Central memory CD8-positive, alpha-beta T cell (primary cell): ENCODE results near the gene OR52N2.

ENCODE experiments used
- ATAC-seq: fragments of 150-1000 bp; cut with Tn5 transposase; replicated peaks from 2 replicates; pipeline ENCODE4 v1.10.0; 2022; ENCODE audit warnings: mild to moderate bottlenecking, moderate FRiP score, moderate number of reproducible peaks; ENCODE audit not compliant: poor library complexity, severe bottlenecking; ENCODE audit errors: extremely low read depth
- DNase-seq, 2 donors: peaks; one replicate each; pipeline ENCODE4 v3.0.0; 2021; ENCODE audit warnings: low spot score in 2 of 2
- H3K27ac Mint-ChIP-seq: one replicate; pipeline ENCODE4 v1.8.0; 2022; ENCODE audit warnings: low read depth, mild to moderate bottlenecking, moderate library complexity, mixed read lengths
- H3K27me3 Mint-ChIP-seq: one replicate; pipeline ENCODE4 v1.8.0; 2022; ENCODE audit warnings: mixed read lengths
- H3K36me3 Mint-ChIP-seq: one replicate; pipeline ENCODE4 v1.8.0; 2022; ENCODE audit warnings: mild to moderate bottlenecking, moderate library complexity, mixed read lengths; ENCODE audit not compliant: insufficient read depth
- H3K4me1 Mint-ChIP-seq: one replicate; pipeline ENCODE4 v1.8.0; 2022; ENCODE audit warnings: mixed read lengths
- H3K4me3 Mint-ChIP-seq: one replicate; pipeline ENCODE4 v1.8.0; 2022; ENCODE audit warnings: mild to moderate bottlenecking, moderate library complexity, mixed read lengths
- H3K9me3 Mint-ChIP-seq: one replicate; pipeline ENCODE4 v1.8.0; 2022; ENCODE audit warnings: mixed read lengths

The OR52N2 gene

GRCh38 chr11:5833446-5833845 lies 24.7 kb downstream of the OR52N2 start:
- H3K9me3 Mint-ChIP-seq: no peaks in the 10 kb centered on the region
- no peaks in the 10 kb centered on the region for H3K36me3 Mint-ChIP-seq
- ATAC-seq: no peak
- H3K27me3 Mint-ChIP-seq: peaks cover 36% of the 10 kb centered on the region
- H3K4me1 Mint-ChIP-seq: no peaks in the 10 kb centered on the region
- H3K4me3 Mint-ChIP-seq: no peak overlapping the region
- no peak overlapping the region for H3K27ac Mint-ChIP-seq
- no peak for DNase-seq

- Mint-ChIP-seq H3K36me3 (no peaks in the 10 kb centered on the region), H3K9me3 (no peaks in the 10 kb centered on the region), H3K4me1 (no peaks in the 10 kb centered on the region), H3K4me3 (no peak overlapping the region), H3K27me3 (peaks cover 45% of the 10 kb centered on the region), H3K27ac (no peak overlapping the region)
- ATAC-seq: no peak
- no peak for DNase-seq
Observed at GRCh38 chr11:5837695-5838094, 29.0 kb downstream of the OR52N2 start.

- H3K27me3 Mint-ChIP-seq: peaks cover 40% of the 10 kb centered on the region
- no peaks in the 10 kb centered on the region for H3K36me3 Mint-ChIP-seq
- no peak for ATAC-seq
- no peak within 1 kb of the TSS for H3K4me3 Mint-ChIP-seq
- H3K27ac Mint-ChIP-seq: no peak within 1 kb of the TSS
- H3K9me3 Mint-ChIP-seq: no peaks in the 10 kb centered on the region
- no peaks in the 10 kb centered on the region for H3K4me1 Mint-ChIP-seq
- no peak for DNase-seq
Observed at GRCh38 chr11:5841797-5842196, 33.1 kb downstream of the OR52N2 start, which contains the start of gene OR52E6. TSS of gene OR52E6 (minus strand) at chr11:5841897. CDS start at chr11:5841897, 0 bp downstream.

GRCh38 chr11:5846701-5847100 lies 38.0 kb downstream of the OR52N2 start:
- H3K4me1 Mint-ChIP-seq: no peaks in the 10 kb centered on the region
- ATAC-seq: no peak
- H3K4me3 Mint-ChIP-seq: no peak overlapping the region
- no peaks in the 10 kb centered on the region for H3K36me3 Mint-ChIP-seq
- no peaks in the 10 kb centered on the region for H3K9me3 Mint-ChIP-seq
- peaks cover 12% of the 10 kb centered on the region for H3K27me3 Mint-ChIP-seq
- H3K27ac Mint-ChIP-seq: no peak overlapping the region
- no peak for DNase-seq

GRCh38 chr11:5847711-5848110 lies 39.0 kb downstream of the OR52N2 start:
- Mint-ChIP-seq H3K4me1 (no peaks in the 10 kb centered on the region), H3K27ac (no peak overlapping the region), H3K36me3 (no peaks in the 10 kb centered on the region), H3K9me3 (no peaks in the 10 kb centered on the region), H3K4me3 (no peak overlapping the region), H3K27me3 (peaks cover 16% of the 10 kb centered on the region)
- no peak for DNase-seq
- no peak for ATAC-seq

- ATAC-seq (no peak), DNase-seq (no peak)
- no peak overlapping the region for H3K27ac Mint-ChIP-seq
- H3K4me1 Mint-ChIP-seq: no peaks in the 10 kb centered on the region
- peaks cover 40% of the 10 kb centered on the region for H3K27me3 Mint-ChIP-seq
- H3K9me3 Mint-ChIP-seq: no peaks in the 10 kb centered on the region
- H3K4me3 Mint-ChIP-seq: no peak overlapping the region
- no peaks in the 10 kb centered on the region for H3K36me3 Mint-ChIP-seq
Observed at GRCh38 chr11:5851002-5851401, 42.3 kb downstream of the OR52N2 start.

- no peak for DNase-seq
- no peak for ATAC-seq
- no peaks in the 10 kb centered on the region for H3K36me3 Mint-ChIP-seq
- no peaks in the 10 kb centered on the region for H3K4me1 Mint-ChIP-seq
- H3K9me3 Mint-ChIP-seq: no peaks in the 10 kb centered on the region
- peaks cover 43% of the 10 kb centered on the region for H3K27me3 Mint-ChIP-seq
- no peak within 1 kb of the TSS for H3K27ac Mint-ChIP-seq
- no peak within 1 kb of the TSS for H3K4me3 Mint-ChIP-seq
Observed at GRCh38 chr11:5857590-5857989, 48.9 kb downstream of the OR52N2 start, which contains the start of gene OR52E8. TSS of gene OR52E8 (minus strand) at chr11:5857690. CDS start at chr11:5857690, 0 bp downstream.

GRCh38 chr11:5865826-5866225 lies 57.1 kb downstream of the OR52N2 start:
- ATAC-seq (no peak), DNase-seq (no peak)
- Mint-ChIP-seq H3K9me3 (no peaks in the 10 kb centered on the region), H3K4me1 (no peaks in the 10 kb centered on the region), H3K27me3 (peaks cover 36% of the 10 kb centered on the region), H3K27ac (no peak overlapping the region), H3K4me3 (no peak overlapping the region), H3K36me3 (no peaks in the 10 kb centered on the region)
